B cell (primary cell): ENCODE data around the gene PTPN14. TPM values are rescaled to one million over a fixed set of nuclear protein-coding genes. Genes with fewer than 3 reads are reported as not detected.

ENCODE experiments used
- ATAC-seq: fragments of 200-7000 bp; cut with Tn5 transposase; one replicate; pipeline ENCODE4 v1.10.0; 2021; ENCODE audit warnings: low read depth, mild to moderate bottlenecking, moderate number of reproducible peaks, moderate library complexity
- CTCF ChIA-PET: fragments of 350-600 bp; sonication (Branson Sonifier 250); formaldehyde crosslinking; loops from one replicate; lab custom pipeline; 2021; ENCODE audit warnings: antibody characterized with exemption, inconsistent platforms; lab: Charles Lee
- POLR2A ChIA-PET: fragments of 350-600 bp; sonication (Branson Sonifier 250); formaldehyde crosslinking; loops from one replicate; lab custom pipeline; 2021; ENCODE audit warnings: antibody characterized with exemption; lab: Charles Lee
- DNase-seq: peaks from one replicate; pipeline ENCODE4 v3.0.0; 2013
- H2AFZ ChIP-seq: 2 replicates; pipeline ENCODE4 v1.6.1; 2012; ENCODE audit warnings: mild to moderate bottlenecking, low read depth, low read length; ENCODE audit not compliant: insufficient read depth, poor library complexity, severe bottlenecking
- H3K27ac ChIP-seq, 2 donors: 1 replicate in 1 of 2; 2 replicates in 1 of 2; pipeline ENCODE4 v1.5.1; 2012 to 2013; ENCODE audit warnings: low read length in 2 of 2, mild to moderate bottlenecking in 2 of 2, moderate library complexity in 1 of 2
- H3K27me3 ChIP-seq, 4 experiments: fragments of 200-600 bp in 1 of 4; sonication (generic) in 1 of 4; replicated peaks in 1 of 4; 1 replicate in 2 of 4; 2 replicates in 2 of 4; pipeline versions ENCODE4 v1.6.1 to v1.7.0; 2013 to 2016; ENCODE audit warnings: low read length in 3 of 4, mild to moderate bottlenecking in 2 of 4, mixed read lengths in 1 of 4, moderate library complexity in 1 of 4; ENCODE audit not compliant: insufficient read depth in 4 of 4, control insufficient read depth in 3 of 4; ENCODE audit errors: control extremely low read depth in 1 of 4
- H3K36me3 ChIP-seq, 2 experiments: replicated peaks in 1 of 2; 1 replicate in 1 of 2; 2 replicates in 1 of 2; pipeline versions ENCODE4 v1.6.1 to v1.7.1; 2013; ENCODE audit warnings: low read length in 1 of 2; ENCODE audit not compliant: insufficient read depth in 2 of 2, control insufficient read depth in 1 of 2; ENCODE audit errors: control extremely low read depth in 1 of 2, extremely low read depth in 1 of 2
- H3K4me1 ChIP-seq, 2 donors: fragments of 200-600 bp in 1 of 2; sonication (generic) in 1 of 2; 1 replicate in 1 of 2; 2 replicates in 1 of 2; pipeline versions ENCODE4 v1.5.1 to v1.6.1; 2013 to 2017; ENCODE audit warnings: low read length in 2 of 2; ENCODE audit not compliant: control insufficient read depth in 2 of 2, insufficient read depth in 2 of 2
- H3K4me2 ChIP-seq: replicated peaks from 2 replicates; pipeline ENCODE3; 2012; ENCODE audit warnings: mild to moderate bottlenecking, low read depth, low read length; ENCODE audit not compliant: poor library complexity, severe bottlenecking
- H3K4me3 ChIP-seq, 5 experiments: fragments of 200-600 bp in 1 of 5; sonication (generic) in 1 of 5; 1 replicate in 3 of 5; 2 replicates in 2 of 5; pipeline versions ENCODE4 v1.5.1 to v1.7.0; 2011 to 2016; ENCODE audit warnings: low read length in 4 of 5, mild to moderate bottlenecking in 4 of 5, low read depth in 2 of 5, control low read depth in 1 of 5, moderate library complexity in 1 of 5; ENCODE audit not compliant: insufficient read depth in 1 of 5; ENCODE audit errors: control extremely low read depth in 1 of 5, extremely low read depth in 1 of 5
- H3K79me2 ChIP-seq: fragments of 200-600 bp; sonication (generic); one replicate; pipeline ENCODE4 v1.6.0; 2016; ENCODE audit warnings: low read length; ENCODE audit not compliant: control insufficient read depth, insufficient read depth
- H3K9ac ChIP-seq: fragments of 200-600 bp; sonication (generic); 2 replicates; pipeline ENCODE4 v1.6.1; 2017; ENCODE audit warnings: mild to moderate bottlenecking, low read length, moderate library complexity
- H3K9me3 ChIP-seq, 3 donors: one replicate each; pipeline versions ENCODE4 v1.6.1 to v1.7.1; 2013; ENCODE audit warnings: low read length in 2 of 3; ENCODE audit not compliant: control insufficient read depth in 2 of 3, insufficient read depth in 1 of 3; ENCODE audit errors: control extremely low read depth in 1 of 3
- H4K20me1 ChIP-seq: 2 replicates; pipeline ENCODE4 v1.6.0; 2012; ENCODE audit warnings: mild to moderate bottlenecking, low read length; ENCODE audit not compliant: insufficient read depth, control insufficient read depth, poor library complexity, severe bottlenecking
- H3K27ac Mint-ChIP-seq: one replicate; pipeline ENCODE4 v1.8.0; 2021; ENCODE audit warnings: mixed read lengths
- H3K27me3 Mint-ChIP-seq: one replicate; pipeline ENCODE4 v1.8.0; 2021; ENCODE audit warnings: mixed read lengths
- H3K4me1 Mint-ChIP-seq: one replicate; pipeline ENCODE4 v1.8.0; 2021; ENCODE audit warnings: mixed read lengths
- H3K4me3 Mint-ChIP-seq: one replicate; pipeline ENCODE4 v1.8.0; 2021; ENCODE audit warnings: mixed read lengths
- H3K9me3 Mint-ChIP-seq: one replicate; pipeline ENCODE4 v1.8.0; 2022; ENCODE audit warnings: mixed read lengths; ENCODE audit not compliant: insufficient read depth
- CTCF ChIP-seq: fragments of 200-600 bp; IDR thresholded peaks from one replicate; pipeline ENCODE4 v1.8.0; 2022; ENCODE audit warnings: antibody characterized with exemption, mild to moderate bottlenecking
- EZH2 ChIP-seq: IDR thresholded peaks from 2 replicates; pipeline ENCODE4 v1.6.1; 2012; ENCODE audit warnings: borderline replicate concordance, low read depth, mild to moderate bottlenecking, moderate library complexity, low read length; ENCODE audit not compliant: insufficient read depth, poor library complexity, severe bottlenecking
- WGBS: methylation state at CpG from one replicate; pipeline ENCODE4 v1.1.5; 2013; ENCODE audit warnings: missing lambda C conversion rate; ENCODE audit not compliant: insufficient coverage; 5-methylcytosine and 5-hydroxymethylcytosine counted together
- intact Hi-C: fragments of 100-400 bp; cut with micrococcal nuclease; formaldehyde crosslinking; loops from one replicate; pipeline ENCODE4 v1.10.0; 2022
- polyA plus RNA-seq: library from polyadenylated mRNA; depleted of rRNA; stranded (reverse); fragments of >200 nt; gene quantifications from 2 replicates; pipeline ENCODE4 v1.2.3, GENCODE V29; 2012
- total RNA-seq, 2 donors: library from RNA; stranded (reverse); fragments of 120-200 nt in 1 of 2; gene quantifications; 1 replicate in 1 of 2; 2 replicates in 1 of 2; pipeline versions ENCODE4 v1.2.3 to v1.2.4, GENCODE V29; 2013 to 2022

Gene PTPN14
- total and polyA plus RNA-seq, 2 donors (not counting 1 experiment from before 2014, with no cell fraction given), result under 0.01 TPM; not detected in 1

GRCh38 chr1:214500340-214501055 lies 50.9 kb downstream of the PTPN14 start:
- Histone ChIP-seq H3K9me3 (no peaks in the 10 kb centered on the region), H3K4me2 (no peak overlapping the region), H3K27me3 (peaks cover 0 to 4% (median 0%) of the 10 kb centered on the region in 4 experiments), H3K36me3 (no peaks in the 10 kb centered on the region), H3K79me2 (no peaks in the 10 kb centered on the region), H3K4me3 (no peak overlapping the region), H2AFZ (no peak overlapping the region), H3K27ac (no peak overlapping the region), H4K20me1 (no peaks in the 10 kb centered on the region), H3K4me1 (no peaks in the 10 kb centered on the region), H3K9ac (no peak overlapping the region)
- no peak overlapping the region for H3K27ac Mint-ChIP-seq
- TF ChIP-seq CTCF (no peak), EZH2 (no peak)
- H3K4me1 Mint-ChIP-seq, result no peaks in the 10 kb centered on the region
- POLR2A ChIA-PET, result no interaction called here
- no peak overlapping the region for H3K4me3 Mint-ChIP-seq
- ATAC-seq, result no peak
- WGBS, result 90% methylated on average over 2 of the region's 4 CpGs
- H3K9me3 Mint-ChIP-seq, result no peaks in the 10 kb centered on the region
- H3K27me3 Mint-ChIP-seq, result peaks cover 4% of the 10 kb centered on the region
- no peak for DNase-seq
- intact Hi-C loops, result no loop called here
- CTCF ChIA-PET, result no interaction called here

- Histone ChIP-seq H3K9me3 (no peaks in the 10 kb centered on the region), H3K9ac (no peak overlapping the region), H3K4me3 (no peak overlapping the region), H3K36me3 (no peaks in the 10 kb centered on the region), H2AFZ (no peak overlapping the region), H3K4me2 (no peak overlapping the region), H3K4me1 (no peaks in the 10 kb centered on the region), H3K27ac (no peak overlapping the region), H3K27me3 (peaks cover 0 to 4% (median 0%) of the 10 kb centered on the region in 4 experiments), H3K79me2 (no peaks in the 10 kb centered on the region), H4K20me1 (no peaks in the 10 kb centered on the region)
- no peak overlapping the region for H3K27ac Mint-ChIP-seq
- intact Hi-C loops, result no loop called here
- CTCF ChIA-PET, result no interaction called here
- TF ChIP-seq EZH2 (no peak), CTCF (no peak)
- no peak overlapping the region for H3K4me3 Mint-ChIP-seq
- POLR2A ChIA-PET, result no interaction called here
- H3K4me1 Mint-ChIP-seq, result no peaks in the 10 kb centered on the region
- H3K9me3 Mint-ChIP-seq, result no peaks in the 10 kb centered on the region
- no CpG with 5 or more reads among the region's 4 CpGs for WGBS
- DNase-seq (no peak), ATAC-seq (no peak)
- peaks cover 8% of the 10 kb centered on the region for H3K27me3 Mint-ChIP-seq
Observed at GRCh38 chr1:214499732-214500131, 51.7 kb downstream of the PTPN14 start.
